Neutrophil (primary cell): ENCODE results near the gene KRTAP1-3.

Experiments
- H3K27ac ChIP-seq: fragments of 200-600 bp; sonication (generic); 2 replicates; pipeline ENCODE4 v1.5.1; 2016; ENCODE audit warnings: mild to moderate bottlenecking, moderate library complexity
- H3K27me3 ChIP-seq: fragments of 200-600 bp; sonication (generic); 2 replicates; pipeline ENCODE4 v1.6.0; 2016; ENCODE audit warnings: mild to moderate bottlenecking
- H3K36me3 ChIP-seq: fragments of 200-600 bp; sonication (generic); 2 replicates; pipeline ENCODE4 v1.5.1; 2017
- H3K4me1 ChIP-seq, 2 experiments: fragments of 200-600 bp in 1 of 2; sonication (generic) in 1 of 2; 1 replicate in 1 of 2; 2 replicates in 1 of 2; pipeline versions ENCODE4 v1.5.1 to v1.6.1; 2013 to 2016; ENCODE audit warnings: low read depth in 1 of 2, low read length in 1 of 2, mild to moderate bottlenecking in 1 of 2, moderate library complexity in 1 of 2; ENCODE audit not compliant: control insufficient read depth in 1 of 2, insufficient read depth in 1 of 2
- H3K4me3 ChIP-seq, 2 experiments: fragments of 200-600 bp in 1 of 2; sonication (generic) in 1 of 2; 1 replicate in 1 of 2; 2 replicates in 1 of 2; pipeline ENCODE4 v1.5.1; 2013 to 2016; ENCODE audit warnings: low read depth in 1 of 2, low read length in 1 of 2, mild to moderate bottlenecking in 1 of 2, moderate library complexity in 1 of 2
- H3K9me3 ChIP-seq: fragments of 200-600 bp; sonication (generic); 2 replicates; pipeline ENCODE4 v1.5.1; 2016
- CTCF ChIP-seq: fragments of 200-600 bp; sonication (generic); IDR thresholded peaks from 2 replicates; pipeline ENCODE4 v1.5.1; 2016; ENCODE audit warnings: antibody characterized with exemption

The KRTAP1-3 gene

GRCh38 chr17:41024697-41025096 is 10.0 kb downstream of the KRTAP1-3 start:
- Histone ChIP-seq H3K4me1 (no peaks in the 10 kb centered on the region), H3K27me3 (peaks cover 21% of the 10 kb centered on the region), H3K9me3 (no peaks in the 10 kb centered on the region), H3K27ac (no peak overlapping the region), H3K4me3 (no peak overlapping the region), H3K36me3 (no peaks in the 10 kb centered on the region)
- TF ChIP-seq CTCF: no peak

GRCh38 chr17:41020336-41020735 is 14.3 kb downstream of the KRTAP1-3 start:
- no peak for TF ChIP-seq CTCF
- Histone ChIP-seq H3K4me1 (peaks cover 13 to 15% of the 10 kb centered on the region in 2 experiments), H3K27me3 (peaks cover 4% of the 10 kb centered on the region), H3K9me3 (no peaks in the 10 kb centered on the region), H3K36me3 (no peaks in the 10 kb centered on the region), H3K4me3 (no peak overlapping the region), H3K27ac (no peak overlapping the region)

GRCh38 chr17:41019415-41019814 is 15.3 kb downstream of the KRTAP1-3 start:
- no peaks in the 10 kb centered on the region for H3K9me3 ChIP-seq
- H3K4me1 ChIP-seq: peaks cover 13 to 15% of the 10 kb centered on the region in 2 experiments
- no peak overlapping the region for H3K27ac ChIP-seq
- H3K27me3 ChIP-seq: peaks cover 9% of the 10 kb centered on the region
- no peak for TF ChIP-seq CTCF
- H3K36me3 ChIP-seq: no peaks in the 10 kb centered on the region
- no peak overlapping the region for H3K4me3 ChIP-seq

GRCh38 chr17:41018541-41018940 is 16.1 kb downstream of the KRTAP1-3 start:
- Histone ChIP-seq H3K27me3 (peaks cover 9% of the 10 kb centered on the region), H3K4me3 (no peak overlapping the region), H3K9me3 (no peaks in the 10 kb centered on the region), H3K4me1 (peaks cover 13 to 15% of the 10 kb centered on the region in 2 experiments), H3K27ac (peak overlapping the region; percentile 24), H3K36me3 (no peaks in the 10 kb centered on the region)
- no peak for TF ChIP-seq CTCF

- Histone ChIP-seq H3K27ac (no peak overlapping the region), H3K4me1 (peaks cover 13 to 15% of the 10 kb centered on the region in 2 experiments), H3K4me3 (no peak overlapping the region), H3K36me3 (no peaks in the 10 kb centered on the region), H3K9me3 (no peaks in the 10 kb centered on the region), H3K27me3 (peaks cover 9% of the 10 kb centered on the region)
- no peak for TF ChIP-seq CTCF
Observed at GRCh38 chr17:41016578-41017215, 18.0 kb downstream of the KRTAP1-3 start.
